HepG2 (cell line): Measurements from ENCODE around the gene STK32C. TPM values are rescaled to one million over a fixed set of nuclear protein-coding genes. Genes with fewer than 3 reads are reported as not detected.

Experiments
- ATAC-seq: fragments of 200-7000 bp; cut with Tn5 transposase; 3 replicates; pipeline ENCODE4 v1.9.1; 2020; ENCODE audit warnings: mild to moderate bottlenecking, moderate library complexity
- BruUV-seq: library from RNA; stranded (reverse); fragments of 400-500 nt; replicated peaks from 2 replicates; lab custom pipeline; 2021; lab: Mats Ljungman, UMichigan
- CTCF ChIA-PET: fragments of 300-600 bp; formaldehyde crosslinking; extraction: SDS; loops from one replicate; lab custom pipeline; 2021; ENCODE audit warnings: low total read pairs, inconsistent platforms, low intra/inter-chr PET ratio; lab: Yijun Ruan, JAX
- POLR2A ChIA-PET: fragments of 350-600 bp; sonication (Branson Sonifier 250); formaldehyde crosslinking; loops from one replicate; lab custom pipeline; 2020; ENCODE audit warnings: antibody characterized with exemption, inconsistent platforms; lab: Yijun Ruan, JAX
- DNase-seq: peaks from one replicate; pipeline ENCODE4 v3.0.0-alpha.2; 2015; ENCODE audit warnings: low spot score
- FAIRE-seq: peaks from 3 replicates; lab custom pipeline; 2011; peaks lifted over from hg19 to GRCh38; lab: Jason Lieb, UNC
- H2AFZ ChIP-seq: one replicate; pipeline ENCODE4 v1.6.1; 2011; ENCODE audit warnings: low read length, inconsistent platforms
- H3K27ac ChIP-seq: fragments of 300-600 bp; 3 replicates; pipeline ENCODE4 v1.8.0; 2011; ENCODE audit warnings: mixed run types, mild to moderate bottlenecking, mixed read lengths, low read length, inconsistent platforms; ENCODE audit not compliant: insufficient read depth; ENCODE audit errors: extremely low read length
- H3K27me3 ChIP-seq, 2 experiments: fragments of 200-600 bp in 1 of 2; 2 replicates in 1 of 2; 3 replicates in 1 of 2; pipeline versions ENCODE4 v1.6.0 to v1.8.0; 2011; ENCODE audit warnings: low read length in 2 of 2, mild to moderate bottlenecking in 2 of 2, moderate library complexity in 2 of 2, inconsistent platforms in 1 of 2; ENCODE audit not compliant: insufficient read depth in 2 of 2, control insufficient read depth in 1 of 2
- H3K36me3 ChIP-seq, 2 experiments: fragments of 200-600 bp in 1 of 2; replicated peaks in 1 of 2; 2 replicates in 1 of 2; 3 replicates in 1 of 2; pipeline versions ENCODE4 v1.5.1 to v1.8.0; 2011; ENCODE audit warnings: low read length in 2 of 2, inconsistent platforms in 1 of 2; ENCODE audit not compliant: insufficient read depth in 2 of 2, control insufficient read depth in 1 of 2
- H3K4me1 ChIP-seq: 2 replicates; pipeline ENCODE4 v1.5.1; 2012; ENCODE audit warnings: low read length, inconsistent platforms; ENCODE audit not compliant: insufficient read depth
- H3K4me2 ChIP-seq: 2 replicates; pipeline ENCODE4 v1.6.0; 2011; ENCODE audit warnings: low read depth, low read length, inconsistent platforms
- H3K4me3 ChIP-seq, 3 experiments: fragments of 200-600 bp in 1 of 3; sonication (generic), shearing (Covaris generic) in 1 of 3; replicated peaks in 1 of 3; 2 replicates each; pipeline ENCODE4 v1.5.1; 2011 to 2016; ENCODE audit warnings: low read length in 3 of 3, inconsistent platforms in 2 of 3, low read depth in 2 of 3, mild to moderate bottlenecking in 2 of 3, control low read depth in 1 of 3, mixed read lengths in 1 of 3; ENCODE audit not compliant: insufficient read depth in 1 of 3
- H3K79me2 ChIP-seq: one replicate; pipeline ENCODE4 v1.6.1; 2011; ENCODE audit warnings: low read length, inconsistent platforms; ENCODE audit not compliant: insufficient read depth
- H3K9ac ChIP-seq: 2 replicates; pipeline ENCODE4 v1.6.0; 2011; ENCODE audit warnings: mild to moderate bottlenecking, low read depth, low read length, inconsistent platforms; ENCODE audit not compliant: insufficient read depth
- H3K9me3 ChIP-seq: 2 replicates; pipeline ENCODE4 v1.5.1; 2012; ENCODE audit warnings: mild to moderate bottlenecking, low read length
- H4K20me1 ChIP-seq: 2 replicates; pipeline ENCODE4 v1.6.0; 2011; ENCODE audit warnings: inconsistent platforms, mild to moderate bottlenecking, low read length, moderate library complexity; ENCODE audit not compliant: insufficient read depth
- BHLHE40 ChIP-seq: IDR thresholded peaks from 2 replicates; pipeline ENCODE4 v1.6.1; 2011; ENCODE audit warnings: low read length, improper control_type of control experiment
- GPBP1L1 ChIP-seq: sonication (generic); formaldehyde crosslinking; IDR thresholded peaks from 2 replicates; pipeline ENCODE4 v1.5.0; 2020; ENCODE audit warnings: mild to moderate bottlenecking, missing genetic modification reagents
- NR2C2 ChIP-seq: sonication (generic); formaldehyde crosslinking; IDR thresholded peaks from 2 replicates; pipeline ENCODE4 v1.4.0; 2020; ENCODE audit warnings: missing genetic modification reagents, mild to moderate bottlenecking, moderate library complexity, borderline replicate concordance
- PATZ1 ChIP-seq: sonication (generic); formaldehyde crosslinking; IDR thresholded peaks from 2 replicates; pipeline ENCODE4 v1.4.0; 2020; ENCODE audit warnings: missing genetic modification reagents
- WIZ ChIP-seq: sonication (generic); formaldehyde crosslinking; IDR thresholded peaks from 2 replicates; pipeline ENCODE4 v1.5.1; 2020; ENCODE audit warnings: mild to moderate bottlenecking, missing genetic modification reagents
- ZNF30 ChIP-seq: sonication (generic); formaldehyde crosslinking; IDR thresholded peaks from 2 replicates; pipeline ENCODE4 v1.5.0; 2020; ENCODE audit warnings: mild to moderate bottlenecking, missing genetic modification reagents
- ZNF414 ChIP-seq: sonication (generic); formaldehyde crosslinking; IDR thresholded peaks from 2 replicates; pipeline ENCODE4 v1.5.0; 2020; ENCODE audit warnings: missing genetic modification reagents
- ZNF484 ChIP-seq: sonication (generic); formaldehyde crosslinking; IDR thresholded peaks from 2 replicates; pipeline ENCODE4 v1.5.1; 2020; ENCODE audit warnings: mild to moderate bottlenecking, low read depth, missing genetic modification reagents, borderline replicate concordance
- ZNF629 ChIP-seq: sonication (generic); formaldehyde crosslinking; conservative IDR thresholded peaks from 2 replicates; pipeline ENCODE4 v1.5.0; 2020; ENCODE audit warnings: missing genetic modification reagents
- ZNF790 ChIP-seq: sonication (generic); formaldehyde crosslinking; IDR thresholded peaks from 2 replicates; pipeline ENCODE4 v1.8.0; 2022; ENCODE audit warnings: missing genetic modification reagents, mild to moderate bottlenecking, borderline replicate concordance
- ZNF792 ChIP-seq: IDR thresholded peaks from 2 replicates; pipeline ENCODE4 v1.6.1; 2016
- ZSCAN12 ChIP-seq: sonication (generic); formaldehyde crosslinking; IDR thresholded peaks from 2 replicates; pipeline ENCODE4 v1.9.0; 2021; ENCODE audit warnings: mild to moderate bottlenecking, missing genetic modification reagents
- WGBS: methylation state at CpG from one replicate; pipeline ENCODE4 v1.1.6; 2017; ENCODE audit warnings: low lambda C conversion rate; 5-methylcytosine and 5-hydroxymethylcytosine counted together
- in situ Hi-C: cut with HindIII; loops from 2 replicates; pipeline ENCODE4 v1.10.0; 2017; ENCODE audit warnings: low pct_unique_long_range_greater_than_20kb; ENCODE audit not compliant: extremely low pct_ligation_motif_present
- intact Hi-C: fragments of 100-400 bp; cut with micrococcal nuclease; formaldehyde crosslinking; loops from one replicate; pipeline ENCODE4 v1.10.0; 2022; ENCODE audit not compliant: unreplicated experiment
- polyA plus RNA-seq, 8 experiments: library from polyadenylated mRNA; depleted of rRNA in 3 of 8; stranded (reverse) in 7 of 8; unstranded in 1 of 8; fragments of >200 nt; fragmentation: Illumina TruSeq in 4 of 8; extraction: Trizol in 4 of 8; gene quantifications; 2 replicates each; pipeline versions ENCODE4 v1.2.1 to v1.2.3, GENCODE V29; 2011 to 2016; ENCODE audit warnings: low read depth in 4 of 8, missing spikeins in 1 of 8, mixed read lengths in 1 of 8; ENCODE audit not compliant: insufficient read depth in 1 of 8
- total RNA-seq, 5 experiments: library from RNA; depleted of rRNA; stranded (reverse); fragments of >200 nt; fragmentation: Illumina TruSeq; extraction: Trizol; gene quantifications; 2 replicates each; pipeline ENCODE4 v1.2.3, GENCODE V29; 2016; ENCODE audit warnings: low read depth in 1 of 5

The STK32C gene
- total and polyA plus RNA-seq, 2 of the 13 experiments (the other 11 are each of a cell fraction or from before 2014, with no cell fraction given): 10.9 to 19.4 TPM

GRCh38 chr10:132328106-132328505, 20.4 kb upstream of the STK32C start:
- BruUV-seq: no TSS peak
- H4K20me1 ChIP-seq: no peaks in the 10 kb centered on the region; the same call in 1 of the 2 replicates
- peaks cover 32% of the 10 kb centered on the region for H3K4me1 ChIP-seq
- in situ Hi-C loops (no loop called here), intact Hi-C loops (no loop called here)
- no peaks in the 10 kb centered on the region; a peak in 1 of 5 replicates for H3K27me3 ChIP-seq
- H3K9me3 ChIP-seq: no peaks in the 10 kb centered on the region
- H3K4me3 ChIP-seq: no peak overlapping the region
- TF ChIP-seq GPBP1L1 (CRISPR knock-in tag): no peak
- no peak for TF ChIP-seq NR2C2 (CRISPR knock-in tag)
- TF ChIP-seq PATZ1 (CRISPR knock-in tag): no peak
- TF ChIP-seq BHLHE40: no peak
- no peak for TF ChIP-seq ZNF484 (CRISPR knock-in tag)
- no peak for TF ChIP-seq ZNF414 (CRISPR knock-in tag)
- no peak for TF ChIP-seq ZNF792 (CRISPR knock-in tag)
- TF ChIP-seq WIZ (CRISPR knock-in tag): no peak
- no peak for TF ChIP-seq ZNF790 (CRISPR knock-in tag)
- TF ChIP-seq ZNF30: no peak
- no peak for TF ChIP-seq ZNF629 (CRISPR knock-in tag)
- TF ChIP-seq ZSCAN12: no peak
- POLR2A ChIA-PET: no interaction called here
- H3K27ac ChIP-seq: no peak overlapping the region
- H3K9ac ChIP-seq: no peak overlapping the region
- no peak overlapping the region for H3K4me2 ChIP-seq
- ATAC-seq (no peak), FAIRE-seq (no peak), DNase-seq (no peak)
- CTCF ChIA-PET: no interaction called here
- WGBS: 95% methylated on average over 9 of the region's 9 CpGs
- H2AFZ ChIP-seq: no peak overlapping the region
- H3K36me3 ChIP-seq: peaks cover 1 to 3% of the 10 kb centered on the region in 2 experiments; a peak in 1 of 5 replicates
- H3K79me2 ChIP-seq: peaks cover 32% of the 10 kb centered on the region
